ES-I3 (cell line): ENCODE measurements around the gene ZNF567.
A peak's percentile ranks its signal among the peaks of the same experiment; 100 is the strongest.

Experiments used
- H3K36me3 ChIP-seq: 2 replicates; pipeline ENCODE4 v1.6.1; 2013; ENCODE audit warnings: mild to moderate bottlenecking, low read length, control low read depth, moderate library complexity; ENCODE audit not compliant: insufficient read depth
- H3K4me1 ChIP-seq: 2 replicates; pipeline ENCODE4 v1.6.1; 2013; ENCODE audit warnings: mild to moderate bottlenecking, control low read depth, low read length; ENCODE audit not compliant: insufficient read depth
- H3K9ac ChIP-seq: 2 replicates; pipeline ENCODE4 v1.6.1; 2013; ENCODE audit warnings: low read depth, mild to moderate bottlenecking, low read length, moderate library complexity
- H3K9me3 ChIP-seq: 2 replicates; pipeline ENCODE4 v1.6.1; 2013; ENCODE audit warnings: mild to moderate bottlenecking, low read length, moderate library complexity; ENCODE audit not compliant: control insufficient read depth, insufficient read depth

ZNF567 gene

DNA sequence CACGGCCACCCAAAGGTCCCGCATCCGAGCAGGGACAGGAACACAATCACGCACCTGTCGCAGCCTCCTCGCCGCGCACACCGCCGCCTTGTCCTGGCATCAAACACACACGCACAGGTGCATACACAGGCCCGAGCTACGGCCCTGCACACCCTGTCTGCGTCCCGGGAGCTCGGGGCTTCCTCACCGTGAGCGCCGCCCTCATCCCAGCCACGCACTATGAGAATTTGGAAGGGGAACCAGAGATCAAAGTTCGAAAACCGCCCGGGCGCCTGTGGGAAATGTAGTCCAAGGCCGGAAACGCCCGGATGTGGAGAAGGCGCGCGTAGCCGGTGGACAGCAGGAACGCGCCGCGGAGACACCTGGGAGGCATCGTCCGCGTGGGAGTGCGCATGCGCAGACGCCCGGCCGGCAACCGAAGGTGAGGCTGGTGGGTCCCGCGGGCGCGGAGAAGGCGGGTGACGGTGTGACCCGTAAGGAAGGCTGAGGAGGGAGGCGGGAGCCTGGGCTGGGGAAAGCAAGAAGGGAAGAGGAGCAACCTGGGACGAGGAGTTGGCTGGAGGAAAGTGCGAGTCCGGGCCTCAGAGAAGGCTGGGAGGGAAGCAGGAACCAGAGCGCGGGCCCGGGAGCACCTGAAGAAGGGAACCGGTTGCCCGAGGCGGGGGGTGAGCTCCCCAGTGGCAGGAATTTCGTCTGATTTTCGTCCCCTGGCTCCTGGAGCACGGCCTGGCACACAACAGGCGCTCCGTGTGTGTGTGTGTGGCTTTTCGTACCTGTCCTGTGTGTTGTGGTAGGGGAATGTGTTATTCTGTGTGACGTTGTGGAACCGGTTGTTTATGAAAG, at the start of gene ZNF567:
TSS of gene ZNF567 (plus strand) at position 399 of the 843 bp plus-strand sequence. CDS start 7,256 bp downstream, outside the sequence.
- Histone ChIP-seq H3K9ac (peak within 1 kb of the TSS; percentile 90), H3K4me1 (no peaks in the 10 kb centered on the region), H3K36me3 (peaks cover 15% of the 10 kb centered on the region), H3K9me3 (peaks cover 2% of the 10 kb centered on the region; the same call in 1 of the 2 replicates)

DNA sequence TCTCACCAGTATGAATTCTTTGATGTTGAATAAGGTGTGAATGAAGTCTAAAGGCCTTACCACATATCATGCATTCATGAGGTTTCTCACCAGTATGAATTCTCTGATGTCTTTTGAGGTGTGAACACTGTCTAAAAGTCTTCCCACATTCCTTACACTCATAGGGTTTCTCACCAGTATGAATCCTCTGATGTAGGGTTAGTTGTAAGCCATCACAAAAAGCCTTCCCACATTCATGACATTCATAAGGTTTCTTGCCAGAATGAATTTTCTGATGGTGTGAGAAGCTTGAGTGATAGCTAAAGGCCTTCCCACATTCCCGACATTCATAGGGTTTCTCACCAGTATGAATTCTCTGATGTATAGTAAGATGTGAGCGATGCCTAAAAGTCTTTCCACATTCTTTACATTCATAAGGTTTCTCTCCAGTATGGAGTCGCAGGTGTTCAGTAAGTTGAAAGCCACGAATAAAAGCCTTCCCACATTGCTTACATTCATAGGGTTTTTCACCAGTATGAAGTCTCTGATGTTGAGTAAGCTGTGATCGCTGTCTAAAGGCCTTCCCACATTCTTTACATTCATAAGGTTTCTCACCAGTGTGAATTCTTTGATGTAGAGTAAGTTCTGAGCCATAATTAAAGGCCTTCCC, 48.4 kb upstream of the ZNF567 start:
- Histone ChIP-seq H3K36me3 (peaks cover 12% of the 10 kb centered on the region), H3K9me3 (peaks cover 53% of the 10 kb centered on the region), H3K4me1 (no peaks in the 10 kb centered on the region), H3K9ac (no peak overlapping the region)

DNA sequence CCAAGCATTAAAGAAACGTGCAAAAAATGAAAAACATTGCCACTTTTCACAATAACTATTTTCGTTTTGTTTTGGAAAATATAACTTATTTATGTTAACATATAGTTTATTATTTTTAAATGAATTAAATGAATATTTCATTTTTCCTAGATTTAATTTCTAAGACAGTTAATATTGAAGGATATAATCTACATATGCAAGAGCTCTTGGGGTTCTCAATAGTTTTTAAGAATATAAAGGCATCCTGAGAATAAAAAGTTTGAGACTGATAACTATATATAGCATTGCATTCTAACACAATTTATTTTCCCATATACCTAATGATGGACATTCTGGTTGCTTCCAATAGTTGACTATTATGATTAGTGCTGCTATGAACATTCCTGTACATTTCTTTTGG, 40.7 kb upstream of the ZNF567 start:
- Histone ChIP-seq H3K9ac (no peak overlapping the region), H3K4me1 (no peaks in the 10 kb centered on the region), H3K36me3 (0 out of 2 replicates have a peak, but pooled peaks cover 3% of the 10 kb centered on the region), H3K9me3 (peaks cover 23% of the 10 kb centered on the region)

DNA sequence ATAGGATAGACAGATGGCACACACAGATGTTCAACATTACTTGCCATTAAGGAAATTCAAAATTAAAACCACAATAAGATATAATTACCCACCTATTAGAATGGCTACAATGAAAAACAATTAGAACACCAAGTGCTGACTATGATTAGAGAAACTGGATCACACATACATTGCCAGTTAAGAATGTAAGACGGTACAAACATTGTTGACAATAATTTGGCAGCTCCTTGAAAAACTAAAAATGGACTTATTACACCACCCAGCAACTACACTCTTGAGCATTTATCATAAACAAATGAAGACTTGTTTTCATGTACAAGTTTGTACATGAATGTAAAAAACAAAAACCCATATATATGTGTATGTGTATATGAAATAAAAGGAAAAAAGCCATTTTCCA, 34.5 kb upstream of the ZNF567 start:
- Histone ChIP-seq H3K9me3 (peaks cover 4% of the 10 kb centered on the region), H3K4me1 (no peaks in the 10 kb centered on the region), H3K36me3 (peaks cover 11% of the 10 kb centered on the region), H3K9ac (no peak overlapping the region)

DNA sequence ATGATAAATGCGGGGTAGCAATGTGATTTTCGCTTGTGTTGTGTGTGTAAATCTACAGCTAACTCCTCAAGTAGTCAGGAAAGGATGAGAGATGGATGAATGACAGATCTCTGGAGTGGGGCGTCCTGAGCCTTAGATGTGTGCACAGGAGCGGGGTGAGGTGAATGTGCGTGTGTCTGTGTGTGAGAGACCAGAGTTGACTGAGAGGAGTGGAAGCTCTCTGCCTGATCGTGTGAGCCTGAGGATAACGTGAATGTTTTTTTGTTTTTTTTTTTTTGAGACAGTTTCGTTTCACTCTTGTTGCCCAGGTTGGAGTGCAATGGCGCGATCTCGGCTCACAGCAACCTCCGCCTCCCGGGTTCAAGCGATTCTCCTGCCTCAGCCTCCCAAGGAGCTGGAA, 21.6 kb upstream of the ZNF567 start:
- Histone ChIP-seq H3K9me3 (peaks cover 3% of the 10 kb centered on the region; the same call in 1 of the 2 replicates), H3K4me1 (no peaks in the 10 kb centered on the region), H3K36me3 (no peaks in the 10 kb centered on the region), H3K9ac (peak overlapping the region; percentile 93; the same call in 1 of the 2 replicates)

DNA sequence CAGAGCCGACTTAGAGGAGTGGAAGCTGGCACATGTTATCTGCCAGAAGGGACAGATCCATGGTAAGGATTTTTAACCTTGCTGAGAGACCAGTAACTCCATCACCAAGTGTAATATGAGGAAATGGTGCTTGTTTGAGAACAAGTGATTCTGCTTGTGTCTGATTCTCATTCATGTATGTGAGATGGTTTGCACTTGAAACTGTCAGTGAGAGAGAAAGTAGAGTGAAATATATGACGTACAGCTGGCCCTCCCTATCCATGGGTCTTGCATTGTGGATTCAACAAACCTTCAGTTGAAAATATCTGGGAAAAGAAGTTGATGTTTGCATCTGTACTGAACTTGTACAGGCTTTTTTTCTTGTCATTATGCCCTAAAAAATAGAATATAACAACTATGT, 18.8 kb upstream of the ZNF567 start:
- Histone ChIP-seq H3K36me3 (no peaks in the 10 kb centered on the region), H3K9me3 (no peaks in the 10 kb centered on the region), H3K9ac (no peak overlapping the region), H3K4me1 (no peaks in the 10 kb centered on the region)

DNA sequence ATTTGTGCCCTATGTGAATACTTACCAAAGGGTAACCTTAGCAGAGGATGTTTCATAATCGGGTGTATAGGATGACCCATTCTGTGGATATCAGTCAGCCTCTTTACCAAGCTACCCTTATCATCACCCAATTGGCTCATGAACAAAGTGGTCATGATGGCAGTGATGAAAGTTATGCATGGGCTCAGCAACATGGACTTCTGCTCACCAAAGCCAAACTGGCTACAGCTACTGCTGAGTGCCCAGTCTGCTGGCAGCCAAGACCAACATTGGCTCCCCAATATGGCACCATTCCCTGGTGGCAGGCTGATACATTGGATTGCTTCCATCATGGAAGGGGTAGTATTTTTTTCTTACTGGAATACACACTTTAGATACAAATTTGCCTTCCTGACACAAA, 15.0 kb upstream of the ZNF567 start:
- Histone ChIP-seq H3K4me1 (no peaks in the 10 kb centered on the region), H3K9me3 (no peaks in the 10 kb centered on the region), H3K36me3 (no peaks in the 10 kb centered on the region), H3K9ac (no peak overlapping the region)

DNA sequence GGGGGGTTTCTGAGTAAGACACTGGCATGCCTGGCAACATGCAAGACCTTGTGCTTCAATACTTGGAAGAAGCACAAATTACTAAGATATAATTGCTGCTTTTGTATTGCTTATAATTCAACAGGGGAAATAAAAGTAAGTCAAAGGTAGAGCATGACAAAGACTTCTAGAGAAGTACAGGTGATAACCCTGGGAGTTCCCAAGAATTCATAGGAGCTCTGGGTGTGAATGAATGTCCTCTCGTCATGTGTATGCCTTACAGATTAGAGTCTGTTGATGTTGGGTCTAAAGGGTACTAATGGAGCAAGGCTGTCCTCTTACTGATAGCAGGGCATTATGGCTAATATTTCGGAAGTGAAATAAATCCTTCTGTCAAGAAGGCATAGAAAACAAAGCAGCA, 13.2 kb upstream of the ZNF567 start:
- Histone ChIP-seq H3K4me1 (no peaks in the 10 kb centered on the region), H3K36me3 (no peaks in the 10 kb centered on the region), H3K9me3 (no peaks in the 10 kb centered on the region), H3K9ac (no peak overlapping the region)

DNA sequence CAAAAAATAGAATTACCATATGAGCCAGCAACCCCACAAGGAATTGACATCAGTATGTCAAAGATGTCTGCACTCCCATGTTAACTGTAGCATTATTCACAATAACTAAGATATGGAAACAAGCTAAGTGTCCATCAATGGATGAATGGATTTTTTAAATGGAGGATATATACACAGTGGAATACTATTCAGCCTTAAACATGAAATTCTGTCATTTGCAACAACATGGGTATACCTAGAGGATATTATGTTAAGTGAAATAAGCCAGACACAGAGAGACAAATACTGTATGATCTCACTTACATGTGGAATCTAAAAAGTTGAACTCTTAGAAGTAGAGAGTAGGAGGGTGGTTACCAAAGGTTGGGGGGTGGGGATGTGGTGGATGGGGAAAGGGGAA, 8.0 kb upstream of the ZNF567 start:
- no peaks in the 10 kb centered on the region for H3K36me3 ChIP-seq
- no peak overlapping the region for H3K9ac ChIP-seq
- H3K9me3 ChIP-seq: no peaks in the 10 kb centered on the region; the same call in 1 of the 2 replicates
- no peaks in the 10 kb centered on the region for H3K4me1 ChIP-seq

DNA sequence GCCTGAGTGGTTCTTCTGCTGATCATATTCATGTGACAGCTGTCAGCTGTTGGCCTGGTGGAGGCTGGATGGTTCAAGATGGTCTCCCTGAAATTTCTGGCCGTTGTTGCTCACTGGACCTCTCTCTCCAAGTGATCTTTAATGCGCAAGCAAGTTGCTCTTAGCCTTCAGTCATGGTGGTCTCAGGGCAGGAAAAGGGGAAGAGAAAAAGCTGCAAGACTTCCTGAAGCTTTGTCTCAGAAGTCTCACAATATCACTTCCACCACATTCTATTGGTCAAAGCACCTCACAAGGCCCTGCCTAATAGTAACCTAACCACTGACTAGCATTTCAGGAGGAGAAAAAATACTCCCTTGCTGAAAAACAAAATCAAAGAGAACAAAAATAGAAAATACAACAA, 1.6 kb upstream of the ZNF567 start:
- peaks cover 6% of the 10 kb centered on the region; the same call in 1 of the 2 replicates for H3K36me3 ChIP-seq
- peak overlapping the region; percentile 90; the same call in 1 of the 2 replicates for H3K9ac ChIP-seq
- peaks cover under 1% of the 10 kb centered on the region; the same call in 1 of the 2 replicates for H3K9me3 ChIP-seq
- H3K4me1 ChIP-seq: no peaks in the 10 kb centered on the region

DNA sequence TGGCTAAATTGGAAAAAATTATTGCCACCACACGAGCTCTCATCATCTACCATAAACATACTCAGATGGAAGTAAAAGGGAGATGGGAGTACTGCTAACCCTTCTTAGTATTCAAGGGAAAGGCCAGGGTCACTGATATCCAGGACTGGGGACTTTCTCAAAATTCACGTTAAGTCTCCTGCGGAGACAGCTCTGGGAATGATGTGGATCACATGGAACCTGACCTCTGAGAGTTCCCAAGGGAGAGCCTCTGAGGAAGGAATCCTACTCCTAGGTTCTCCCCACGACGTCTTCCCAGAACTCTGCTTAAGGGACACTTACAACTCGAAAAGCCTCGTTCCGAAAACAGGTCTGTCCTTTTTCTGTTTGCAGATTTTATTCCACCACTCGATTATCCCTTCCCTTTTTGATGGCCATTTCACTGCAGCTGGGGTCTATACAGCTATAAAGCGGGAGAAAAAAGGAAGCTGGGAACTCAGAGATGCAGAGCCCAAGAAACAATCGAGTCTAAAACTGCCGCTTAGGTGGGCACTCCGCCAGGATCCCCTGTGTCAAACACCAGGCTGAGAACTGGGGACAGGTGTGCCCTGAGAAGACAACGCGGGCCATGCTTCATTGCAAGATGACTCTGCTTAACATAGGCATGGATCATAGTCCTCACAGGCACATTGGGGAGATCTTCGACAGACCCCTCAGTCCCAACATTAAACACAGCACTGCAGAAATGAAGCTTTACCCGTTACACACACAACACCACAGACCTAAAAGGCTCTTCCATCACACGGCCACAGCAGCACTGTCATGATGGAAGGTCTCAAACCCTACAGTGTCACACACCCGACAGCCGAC, 823 bp upstream of the ZNF567 start:
- peaks cover 2% of the 10 kb centered on the region; the same call in 1 of the 2 replicates for H3K9me3 ChIP-seq
- peak overlapping the region; percentile 90 for H3K9ac ChIP-seq
- H3K36me3 ChIP-seq: peaks cover 13% of the 10 kb centered on the region
- H3K4me1 ChIP-seq: no peaks in the 10 kb centered on the region

DNA sequence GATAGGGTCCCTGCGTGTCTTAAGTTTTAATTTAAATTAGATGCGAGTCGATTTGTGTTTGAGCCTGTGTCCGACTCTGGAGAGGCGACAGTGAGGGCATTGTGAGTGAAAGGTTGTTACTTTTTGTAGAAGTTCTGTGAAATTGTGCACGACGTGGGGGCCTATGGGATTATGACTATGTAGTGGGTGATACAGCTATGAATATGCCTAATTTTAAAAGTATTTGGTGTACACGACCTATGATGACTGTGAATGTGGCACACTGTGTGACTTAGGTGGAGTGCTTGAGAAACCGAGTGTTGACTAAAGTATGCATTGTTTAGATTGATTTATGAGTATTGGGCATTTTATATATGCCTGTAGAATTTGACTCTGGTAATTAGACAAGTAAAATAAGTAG, 646 bp downstream of the ZNF567 start:
- Histone ChIP-seq H3K9me3 (peaks cover 2% of the 10 kb centered on the region; the same call in 1 of the 2 replicates), H3K4me1 (no peaks in the 10 kb centered on the region), H3K36me3 (peaks cover 15% of the 10 kb centered on the region), H3K9ac (peak overlapping the region; percentile 90)

DNA sequence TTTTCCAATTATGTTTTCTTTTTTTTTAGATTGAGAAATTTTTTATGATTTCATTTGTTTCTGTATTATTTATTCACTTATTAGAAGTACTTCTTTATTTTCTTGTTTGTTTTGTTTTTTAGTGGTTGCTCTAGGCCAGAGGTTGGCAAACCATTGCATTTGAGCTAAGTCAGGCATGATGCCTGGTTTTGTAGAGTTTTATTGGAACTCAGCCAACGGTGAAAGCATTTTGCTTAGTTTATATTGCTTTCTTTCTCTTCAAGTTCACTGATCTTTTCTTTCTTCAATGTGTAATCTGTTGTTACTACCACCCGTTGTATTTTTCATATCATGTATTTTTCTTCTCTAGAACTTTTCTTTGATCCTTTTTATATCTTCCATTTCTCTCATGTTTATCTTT, 19.7 kb downstream of the ZNF567 start:
- Histone ChIP-seq H3K9me3 (peaks cover 40% of the 10 kb centered on the region), H3K9ac (no peak overlapping the region), H3K36me3 (0 out of 2 replicates have a peak, but pooled peaks cover 2% of the 10 kb centered on the region), H3K4me1 (no peaks in the 10 kb centered on the region)

DNA sequence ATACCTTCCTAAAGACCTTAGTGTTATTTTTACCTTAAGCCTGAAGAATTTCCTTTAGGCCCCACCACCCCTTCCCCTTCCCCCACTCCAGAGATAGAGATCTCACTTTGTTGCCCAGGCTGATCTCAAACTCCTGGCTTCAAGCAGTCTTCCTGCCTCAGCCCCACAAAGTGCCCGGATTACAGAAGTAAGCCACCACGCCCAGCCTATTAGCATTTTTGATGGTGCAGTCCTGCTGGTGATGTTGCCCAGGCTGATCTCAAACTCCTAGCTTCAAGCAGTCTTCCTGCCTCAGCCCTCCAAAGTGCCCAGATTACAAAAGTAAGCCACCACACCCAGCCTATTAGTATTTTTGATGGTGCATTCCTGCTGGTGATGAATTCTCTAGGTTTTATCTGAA, 22.0 kb downstream of the ZNF567 start:
- Histone ChIP-seq H3K36me3 (peaks cover 18% of the 10 kb centered on the region), H3K9me3 (peaks cover 55% of the 10 kb centered on the region)

More for the DNA sequence above, 22.0 kb downstream of the ZNF567 start:
- H3K4me1 ChIP-seq: no peaks in the 10 kb centered on the region
- H3K9ac ChIP-seq: no peak overlapping the region
